ENCODE results near the gene FAM200B. TPM values are rescaled to one million over a fixed set of nuclear protein-coding genes. Genes with fewer than 3 reads are reported as not detected.

The FAM200B gene
- total RNA-seq, 1 donor from 2014 or later: 29.1 TPM

DNA sequence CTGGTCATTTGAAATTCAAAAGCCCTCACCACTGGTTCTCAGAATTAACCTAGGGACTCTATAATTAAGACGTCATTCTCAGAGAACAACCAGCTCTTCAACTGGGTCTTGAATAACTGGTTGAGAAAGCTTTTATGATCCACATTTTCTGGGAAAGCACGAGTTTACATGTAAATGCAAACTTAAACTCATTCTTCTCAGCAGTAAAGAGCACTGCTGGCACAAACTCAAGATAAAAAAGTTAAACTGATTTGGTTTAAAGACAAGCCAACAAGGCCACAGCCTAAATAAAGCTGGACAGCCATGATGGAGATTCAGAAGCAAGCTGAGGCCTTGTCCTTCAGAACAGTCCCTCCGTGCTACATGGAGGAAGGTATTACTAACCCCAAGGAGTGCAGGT is 34.5 kb downstream of the FAM200B start:
- Histone ChIP-seq H3K36me3 (no peaks in the 10 kb centered on the region), H3K9me3 (replicated peaks) (no peaks in the 10 kb centered on the region), H3K4me1 (peaks cover 9% of the 10 kb centered on the region), H3K4me3 (no peak overlapping the region), H3K27me3 (ENCODE audit: low read depth) (no peaks in the 10 kb centered on the region), H3K27ac (replicated peaks) (no peak overlapping the region)
- intact Hi-C loops (cut with micrococcal nuclease): no loop called here
- TF ChIP-seq, protein P1, sequence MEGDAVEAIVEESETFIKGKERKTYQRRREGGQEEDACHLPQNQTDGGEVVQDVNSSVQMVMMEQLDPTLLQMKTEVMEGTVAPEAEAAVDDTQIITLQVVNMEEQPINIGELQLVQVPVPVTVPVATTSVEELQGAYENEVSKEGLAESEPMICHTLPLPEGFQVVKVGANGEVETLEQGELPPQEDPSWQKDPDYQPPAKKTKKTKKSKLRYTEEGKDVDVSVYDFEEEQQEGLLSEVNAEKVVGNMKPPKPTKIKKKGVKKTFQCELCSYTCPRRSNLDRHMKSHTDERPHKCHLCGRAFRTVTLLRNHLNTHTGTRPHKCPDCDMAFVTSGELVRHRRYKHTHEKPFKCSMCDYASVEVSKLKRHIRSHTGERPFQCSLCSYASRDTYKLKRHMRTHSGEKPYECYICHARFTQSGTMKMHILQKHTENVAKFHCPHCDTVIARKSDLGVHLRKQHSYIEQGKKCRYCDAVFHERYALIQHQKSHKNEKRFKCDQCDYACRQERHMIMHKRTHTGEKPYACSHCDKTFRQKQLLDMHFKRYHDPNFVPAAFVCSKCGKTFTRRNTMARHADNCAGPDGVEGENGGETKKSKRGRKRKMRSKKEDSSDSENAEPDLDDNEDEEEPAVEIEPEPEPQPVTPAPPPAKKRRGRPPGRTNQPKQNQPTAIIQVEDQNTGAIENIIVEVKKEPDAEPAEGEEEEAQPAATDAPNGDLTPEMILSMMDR (IDR thresholded peaks at IDR 0.05; ENCODE audit: borderline replicate concordance): no peak
- no peak for DNase-seq

DNA sequence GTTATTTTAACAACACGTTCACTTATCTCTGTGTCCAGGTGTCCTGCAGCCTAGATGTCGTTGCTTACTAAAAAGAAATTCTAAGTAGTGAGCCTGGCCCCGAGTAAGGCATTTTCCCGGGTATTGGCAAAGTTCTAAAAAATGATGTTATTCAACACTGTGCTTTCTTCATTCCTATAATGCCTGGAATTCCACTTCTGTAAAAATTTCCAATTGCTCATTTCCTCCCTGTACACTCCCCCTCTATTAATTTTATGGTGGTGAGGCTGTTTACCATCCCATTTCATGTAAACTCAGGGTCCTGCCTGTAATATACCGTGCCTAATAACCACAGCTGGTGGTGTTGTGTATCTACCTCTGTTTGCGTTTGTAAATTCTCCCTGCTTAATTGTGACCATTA is 35.5 kb downstream of the FAM200B start:
- DNase-seq: no peak
- intact Hi-C loops (cut with micrococcal nuclease): no loop called here
- H3K9me3 ChIP-seq (replicated peaks): no peaks in the 10 kb centered on the region
- H3K36me3 ChIP-seq: no peaks in the 10 kb centered on the region
- no peak overlapping the region for H3K4me3 ChIP-seq
- no peaks in the 10 kb centered on the region for H3K27me3 ChIP-seq (ENCODE audit: low read depth)
- H3K27ac ChIP-seq (replicated peaks): no peak overlapping the region
- TF ChIP-seq, protein P1 (IDR thresholded peaks at IDR 0.05; ENCODE audit: borderline replicate concordance): no peak
- H3K4me1 ChIP-seq: peaks cover 9% of the 10 kb centered on the region

DNA sequence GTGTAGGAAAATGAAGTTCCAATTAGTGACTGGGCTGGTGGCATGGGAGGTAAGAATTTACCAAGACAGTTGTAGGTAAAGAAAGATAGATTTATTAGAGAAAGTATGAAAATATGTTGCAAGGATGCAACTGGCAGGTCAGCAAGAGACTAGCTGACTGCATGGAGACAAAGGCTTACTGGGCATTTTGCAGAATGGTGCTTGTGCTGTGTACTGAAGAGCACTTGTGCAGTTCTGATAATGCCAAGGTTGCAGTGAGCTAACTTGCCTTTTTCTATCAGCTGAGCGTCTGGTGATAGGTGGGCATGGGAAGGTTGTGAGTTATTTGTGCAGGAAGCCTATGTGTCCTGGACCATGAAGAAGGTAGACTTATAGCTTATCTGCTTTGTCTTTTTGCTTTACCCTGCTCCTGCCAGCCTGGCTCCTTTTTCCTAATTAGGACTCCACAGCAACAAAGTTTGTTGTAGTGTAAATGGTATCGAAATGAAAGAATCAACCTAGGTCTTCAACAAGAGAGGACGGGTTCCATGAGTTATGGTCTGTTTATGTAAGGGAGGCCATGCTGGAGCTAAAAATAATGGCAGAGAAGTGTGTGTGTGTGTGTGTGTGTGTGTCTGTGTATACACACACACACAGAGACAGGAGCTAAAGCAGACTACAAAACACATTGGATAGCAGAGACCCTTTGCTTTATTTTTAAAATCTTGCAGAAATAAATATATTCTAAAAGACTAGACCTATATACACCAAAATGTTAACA is 36.2 kb downstream of the FAM200B start:
- no peaks in the 10 kb centered on the region for H3K9me3 ChIP-seq (replicated peaks)
- no peak overlapping the region for H3K27ac ChIP-seq (replicated peaks)
- no peaks in the 10 kb centered on the region for H3K27me3 ChIP-seq (ENCODE audit: low read depth)
- H3K4me3 ChIP-seq: no peak overlapping the region
- TF ChIP-seq, protein P1 (IDR thresholded peaks at IDR 0.05; ENCODE audit: borderline replicate concordance): no peak
- intact Hi-C loops (cut with micrococcal nuclease): no loop called here
- no peaks in the 10 kb centered on the region for H3K36me3 ChIP-seq
- DNase-seq: no peak
- peaks cover 9% of the 10 kb centered on the region for H3K4me1 ChIP-seq

DNA sequence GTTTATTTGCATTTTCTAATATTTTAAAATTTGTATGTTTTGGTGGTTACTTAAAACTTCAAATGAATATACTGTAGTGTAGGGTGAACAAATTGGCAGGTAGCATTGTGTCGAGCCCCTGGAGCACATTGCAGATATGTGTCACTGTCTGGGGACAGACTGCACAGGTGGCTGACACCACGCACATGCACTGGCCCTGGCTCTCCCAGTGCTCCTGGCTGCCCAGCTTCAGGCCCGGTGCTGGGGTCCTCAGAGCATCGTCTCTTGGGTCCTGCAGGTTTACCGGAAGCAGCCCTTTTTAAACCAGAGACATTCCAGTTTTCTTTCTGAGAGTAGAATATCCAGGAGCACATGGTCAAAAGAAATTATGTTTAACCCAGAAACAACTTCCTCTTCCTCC is 36.8 kb downstream of the FAM200B start:
- Histone ChIP-seq H3K9me3 (replicated peaks) (no peaks in the 10 kb centered on the region), H3K27ac (replicated peaks) (no peak overlapping the region), H3K27me3 (ENCODE audit: low read depth) (no peaks in the 10 kb centered on the region), H3K36me3 (peaks cover 5% of the 10 kb centered on the region), H3K4me3 (no peak overlapping the region), H3K4me1 (peaks cover 9% of the 10 kb centered on the region)
- intact Hi-C loops (cut with micrococcal nuclease): no loop called here
- TF ChIP-seq, protein P1 (IDR thresholded peaks at IDR 0.05; ENCODE audit: borderline replicate concordance): no peak
- DNase-seq: no peak

DNA sequence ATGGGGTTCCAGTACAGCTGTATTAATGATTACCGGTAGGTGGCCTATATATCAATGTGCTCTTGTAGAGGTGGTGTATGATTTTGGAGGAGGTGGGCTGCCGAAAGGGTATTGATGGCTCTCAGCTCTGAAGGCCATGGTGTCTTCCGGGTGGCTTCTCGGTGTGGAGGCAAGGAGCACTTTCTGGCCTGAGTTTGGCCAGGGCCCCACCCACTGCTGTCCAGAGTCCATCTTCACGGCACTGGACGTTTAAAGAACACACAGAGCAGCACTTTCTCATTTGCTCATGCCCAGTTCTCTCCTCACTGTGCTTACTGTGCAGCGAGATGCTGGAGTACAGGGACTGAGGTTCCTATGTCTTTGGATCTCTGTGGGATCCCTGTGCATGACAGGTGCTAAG is 37.3 kb downstream of the FAM200B start:
- Histone ChIP-seq H3K9me3 (replicated peaks) (no peaks in the 10 kb centered on the region), H3K27ac (replicated peaks) (no peak overlapping the region), H3K27me3 (ENCODE audit: low read depth) (no peaks in the 10 kb centered on the region), H3K4me1 (peaks cover 9% of the 10 kb centered on the region), H3K4me3 (no peak overlapping the region), H3K36me3 (peaks cover 10% of the 10 kb centered on the region)
- intact Hi-C loops (cut with micrococcal nuclease): no loop called here
- TF ChIP-seq, protein P1 (IDR thresholded peaks at IDR 0.05; ENCODE audit: borderline replicate concordance): no peak
- DNase-seq: no peak

Measured in left ventricle myocardium inferior (tissue), 1 donor.